Fibroblast of villous mesenchyme (primary cell): ENCODE results near the gene CDH4. TPM values are rescaled to one million over a fixed set of nuclear protein-coding genes. Genes with fewer than 3 reads are reported as not detected.

Source experiments
- DNase-seq: peaks from one replicate; pipeline ENCODE4 v3.0.0-alpha.2; 2010; ENCODE audit warnings: low read depth
- H3K4me3 ChIP-seq: 2 replicates; pipeline ENCODE4 v1.5.1; 2011; ENCODE audit warnings: low read depth, mild to moderate bottlenecking, low read length
- total RNA-seq: library from RNA; depleted of rRNA; stranded (reverse); fragments of >200 nt; gene quantifications from 2 replicates; pipeline ENCODE4 v1.2.3, GENCODE V29; 2012
- TF ChIP-seq, protein P1 (sequence below): IDR thresholded peaks from 2 replicates; pipeline ENCODE4 v1.5.1; 2012; ENCODE audit warnings: low read depth, mild to moderate bottlenecking, low read length; ENCODE audit not compliant: insufficient read depth

The CDH4 gene
- total RNA-seq, 1 donor, result 1.7 TPM

DNA sequence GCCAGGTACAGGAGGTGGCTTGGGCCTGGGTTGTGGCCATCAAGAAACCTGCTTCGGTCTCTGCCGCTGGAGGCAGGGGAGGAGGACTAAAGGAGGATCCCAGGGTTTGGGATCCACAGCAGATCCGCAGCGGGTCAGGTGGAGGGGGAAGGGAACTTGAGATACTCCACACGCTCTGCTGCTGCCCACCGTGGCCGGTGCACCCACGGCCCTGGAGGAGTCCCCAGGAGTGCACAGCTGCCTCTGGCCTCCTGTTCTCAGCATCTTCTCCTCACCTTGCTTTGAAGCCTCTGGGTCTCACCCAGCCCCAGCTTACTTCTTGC is 286.8 kb downstream of the CDH4 start:
- no peak overlapping the region for H3K4me3 ChIP-seq
- TF ChIP-seq, protein P1, sequence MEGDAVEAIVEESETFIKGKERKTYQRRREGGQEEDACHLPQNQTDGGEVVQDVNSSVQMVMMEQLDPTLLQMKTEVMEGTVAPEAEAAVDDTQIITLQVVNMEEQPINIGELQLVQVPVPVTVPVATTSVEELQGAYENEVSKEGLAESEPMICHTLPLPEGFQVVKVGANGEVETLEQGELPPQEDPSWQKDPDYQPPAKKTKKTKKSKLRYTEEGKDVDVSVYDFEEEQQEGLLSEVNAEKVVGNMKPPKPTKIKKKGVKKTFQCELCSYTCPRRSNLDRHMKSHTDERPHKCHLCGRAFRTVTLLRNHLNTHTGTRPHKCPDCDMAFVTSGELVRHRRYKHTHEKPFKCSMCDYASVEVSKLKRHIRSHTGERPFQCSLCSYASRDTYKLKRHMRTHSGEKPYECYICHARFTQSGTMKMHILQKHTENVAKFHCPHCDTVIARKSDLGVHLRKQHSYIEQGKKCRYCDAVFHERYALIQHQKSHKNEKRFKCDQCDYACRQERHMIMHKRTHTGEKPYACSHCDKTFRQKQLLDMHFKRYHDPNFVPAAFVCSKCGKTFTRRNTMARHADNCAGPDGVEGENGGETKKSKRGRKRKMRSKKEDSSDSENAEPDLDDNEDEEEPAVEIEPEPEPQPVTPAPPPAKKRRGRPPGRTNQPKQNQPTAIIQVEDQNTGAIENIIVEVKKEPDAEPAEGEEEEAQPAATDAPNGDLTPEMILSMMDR, result no peak
- no peak for DNase-seq

DNA sequence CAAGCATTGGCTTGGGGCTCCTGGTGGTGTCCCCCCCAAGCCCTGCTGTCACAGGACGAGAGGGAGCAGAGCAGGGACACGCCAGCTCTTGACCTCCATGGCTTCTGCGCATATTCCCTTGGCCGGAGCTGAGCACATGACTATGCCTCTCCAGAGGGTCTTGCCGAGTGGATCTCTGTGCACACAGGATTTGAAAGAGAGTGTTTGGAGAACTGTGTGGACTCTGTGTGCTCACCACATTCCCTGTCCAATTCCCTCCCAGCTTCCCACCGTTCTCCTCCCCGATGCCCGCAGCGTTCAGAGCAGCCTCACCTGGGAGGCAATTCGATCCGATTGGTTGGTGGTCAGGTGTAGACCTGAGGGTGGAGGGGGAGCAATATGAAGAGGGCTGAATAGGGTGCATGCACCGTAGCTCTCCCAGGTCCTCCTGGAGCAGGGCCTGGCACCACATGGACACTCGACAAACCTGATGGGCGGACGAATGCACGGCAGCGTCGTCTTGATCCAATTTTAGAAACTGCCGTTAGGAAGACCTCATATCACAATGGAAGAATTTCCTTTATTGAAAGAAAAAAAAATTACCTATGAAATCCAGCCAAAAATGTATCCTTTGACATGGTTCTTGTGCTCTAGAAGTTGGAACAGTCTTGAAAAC is 287.8 kb downstream of the CDH4 start:
- no peak overlapping the region for H3K4me3 ChIP-seq
- TF ChIP-seq, protein P1, result no peak
- DNase-seq, result no peak

DNA sequence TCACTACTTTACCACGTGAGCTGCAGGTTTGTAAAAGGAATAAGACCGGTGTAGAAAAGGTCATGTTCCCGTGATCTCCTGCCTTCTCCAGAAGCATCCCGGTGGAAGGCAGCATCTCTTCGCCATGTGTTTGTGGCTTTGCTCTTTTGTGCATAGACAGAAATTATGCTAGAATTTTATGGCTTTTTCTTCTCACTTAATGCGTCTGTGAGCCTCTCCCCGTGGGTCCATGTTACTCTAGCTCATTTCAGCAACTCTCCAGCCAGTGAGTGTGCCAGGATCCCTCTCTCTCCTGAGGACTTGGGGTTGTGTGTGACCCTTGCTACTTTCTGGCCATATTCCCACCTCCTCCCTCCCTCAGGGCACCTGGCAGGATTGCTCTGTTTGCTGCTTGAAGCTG is 289.5 kb downstream of the CDH4 start:
- no peak for DNase-seq
- TF ChIP-seq, protein P1, result no peak
- H3K4me3 ChIP-seq, result no peak overlapping the region

DNA sequence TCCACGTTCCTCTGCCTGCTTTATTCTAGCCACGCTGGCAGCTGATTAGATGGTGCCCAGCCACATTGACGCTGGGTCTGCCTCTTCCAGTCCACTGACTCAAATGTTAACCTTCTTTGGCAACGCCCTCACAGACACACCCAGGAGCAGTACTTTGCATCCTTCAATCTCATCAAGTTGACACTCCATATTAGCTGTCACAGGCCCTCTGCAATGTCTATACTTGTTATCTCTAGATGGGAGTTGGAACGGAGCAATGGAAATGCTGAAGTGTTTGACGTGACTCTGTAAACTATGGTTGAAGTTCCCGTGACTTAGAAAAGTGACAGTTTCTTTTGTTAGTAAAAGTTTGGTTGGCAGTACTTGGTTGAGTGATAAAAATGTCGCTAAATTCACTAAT is 291.0 kb downstream of the CDH4 start:
- no peak overlapping the region for H3K4me3 ChIP-seq
- TF ChIP-seq, protein P1, result no peak
- DNase-seq, result no peak

DNA sequence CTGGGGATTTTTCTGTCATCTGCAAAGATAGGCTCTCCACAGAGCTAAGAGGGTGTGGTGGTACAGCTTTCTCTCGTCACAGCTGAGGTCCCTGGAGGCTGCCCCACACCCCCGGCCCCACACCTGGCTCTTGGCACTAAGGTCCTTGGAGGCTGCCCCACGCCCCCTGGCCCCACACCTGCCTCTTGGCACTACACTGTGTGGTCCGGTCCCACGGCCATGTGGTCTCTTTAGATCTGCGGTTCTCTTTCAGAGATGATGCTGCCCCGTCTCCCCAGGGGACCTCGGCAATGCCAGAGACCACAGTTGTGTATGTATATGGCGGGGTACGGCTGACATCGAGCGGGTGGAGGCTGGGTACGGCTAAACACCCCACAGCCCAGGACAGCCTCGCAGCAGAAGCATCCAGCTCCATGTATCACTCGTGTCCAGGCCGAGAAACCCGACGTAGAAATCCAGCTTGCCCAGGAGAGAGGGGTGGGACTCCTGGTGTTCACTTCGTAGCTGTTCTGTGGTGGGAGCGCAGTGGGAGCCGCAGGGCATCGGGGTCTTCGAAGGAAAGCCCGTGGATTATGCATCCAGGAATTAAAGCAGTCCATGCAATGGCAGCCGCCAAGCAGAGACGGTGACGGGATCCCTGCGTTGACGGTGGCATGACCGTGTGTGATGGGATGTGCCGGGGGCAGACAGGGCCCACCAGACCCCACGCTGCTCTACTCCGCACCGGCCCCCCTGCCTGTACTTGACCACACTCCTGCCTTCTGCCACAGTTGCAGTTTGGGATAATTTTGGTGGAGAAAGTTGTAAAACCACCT is 292.1 kb downstream of the CDH4 start:
- DNase-seq, result no peak
- no peak overlapping the region for H3K4me3 ChIP-seq
- TF ChIP-seq, protein P1, result no peak

DNA sequence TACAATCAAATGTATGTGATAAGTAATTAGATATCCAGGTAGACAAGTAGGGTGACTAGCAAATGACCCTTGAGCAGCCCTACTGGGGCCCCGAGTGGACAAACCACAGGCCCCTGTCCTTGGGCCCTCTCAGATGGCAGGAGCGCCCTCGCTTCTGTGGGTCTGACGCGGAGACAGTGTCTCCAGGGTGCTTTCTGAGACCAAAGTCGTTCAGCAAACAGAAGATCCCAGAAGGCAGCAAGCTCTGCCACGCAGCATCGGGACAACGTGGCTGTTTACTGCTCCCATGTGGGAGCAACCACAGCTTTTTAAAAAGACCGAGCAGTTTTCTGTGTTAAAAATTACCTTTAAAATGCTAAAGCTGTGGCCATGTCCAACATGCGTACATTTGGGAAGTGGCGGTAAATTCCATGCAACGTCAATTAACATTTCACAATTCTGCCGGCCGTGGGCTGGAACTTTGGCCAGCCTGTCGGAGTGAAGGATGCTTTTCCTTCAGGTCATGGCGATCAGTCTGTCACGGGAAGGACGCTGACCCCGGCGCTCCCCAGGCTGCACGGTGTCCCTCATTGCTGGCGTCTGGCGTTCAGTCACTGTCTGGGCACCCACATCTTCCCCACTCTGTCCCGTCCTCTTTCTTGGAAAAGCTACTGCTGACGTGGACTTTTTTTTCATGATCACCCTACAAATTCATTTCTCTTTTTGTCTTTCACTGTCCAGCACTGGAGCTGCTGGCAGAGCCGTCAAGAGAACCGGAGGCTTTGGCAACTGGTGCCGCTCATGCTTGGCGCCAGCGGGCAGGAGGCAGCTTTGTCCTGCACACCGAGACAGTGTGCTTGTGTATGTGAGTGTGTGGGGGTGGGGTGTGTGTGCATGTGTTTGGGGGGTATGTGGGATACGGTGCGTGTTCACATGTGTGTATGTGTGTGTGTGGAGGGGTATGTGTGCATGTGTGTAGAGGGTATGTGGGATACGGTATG is 293.1 kb downstream of the CDH4 start:
- TF ChIP-seq, protein P1, result no peak
- DNase-seq, result no peak
- no peak overlapping the region for H3K4me3 ChIP-seq
